IMR-90 (cell line): ENCODE results near the gene WFDC5. TPM values are rescaled to one million over a fixed set of nuclear protein-coding genes. Genes with fewer than 3 reads are reported as not detected.

ENCODE experiments used
- ATAC-seq: fragments of 200-7000 bp; cut with Tn5 transposase; 2 replicates; pipeline ENCODE4 v1.9.1; 2020; ENCODE audit warnings: low read depth, mild to moderate bottlenecking, moderate library complexity
- BruUV-seq: library from RNA; stranded (reverse); fragments of 400-500 nt; replicated peaks from 2 replicates; lab custom pipeline; 2021; lab: Mats Ljungman, UMichigan
- CTCF ChIA-PET: fragments of 300-600 bp; formaldehyde crosslinking; extraction: SDS; loops from one replicate; lab custom pipeline; 2021; ENCODE audit warnings: antibody characterized with exemption; lab: Yijun Ruan, JAX
- POLR2A ChIA-PET: fragments of 300-600 bp; sonication (Branson Sonifier 250); formaldehyde crosslinking; loops from one replicate; lab custom pipeline; 2022; ENCODE audit warnings: antibody characterized with exemption; ENCODE audit not compliant: unreplicated experiment; lab: Charles Lee
- DNase-seq: peaks from one replicate; pipeline ENCODE4 v3.0.0; 2013
- H2AFZ ChIP-seq: replicated peaks from 2 replicates; pipeline ENCODE3; 2013; ENCODE audit warnings: low read length, mild to moderate bottlenecking; ENCODE audit not compliant: poor library complexity
- H2AK5ac ChIP-seq: 2 replicates; pipeline ENCODE4 v1.6.1; 2013; ENCODE audit warnings: low read depth, low read length, inconsistent platforms
- H2AK9ac ChIP-seq: replicated peaks from 2 replicates; pipeline ENCODE3; 2013; ENCODE audit warnings: mild to moderate bottlenecking, low read depth, low read length, moderate library complexity; ENCODE audit not compliant: poor library complexity
- H2BK120ac ChIP-seq: 2 replicates; pipeline ENCODE4 v1.6.1; 2013; ENCODE audit warnings: low read depth, low read length, inconsistent platforms
- H2BK15ac ChIP-seq: 3 replicates; pipeline ENCODE4 v1.6.1; 2013; ENCODE audit warnings: low read depth, low read length, inconsistent platforms
- H2BK20ac ChIP-seq: 2 replicates; pipeline ENCODE4 v1.6.1; 2013; ENCODE audit warnings: low read depth, mild to moderate bottlenecking, inconsistent platforms, low read length, moderate library complexity
- H2BK5ac ChIP-seq: 2 replicates; pipeline ENCODE4 v1.6.1; 2013; ENCODE audit warnings: mild to moderate bottlenecking, low read depth, low read length, inconsistent platforms; ENCODE audit not compliant: poor library complexity, severe bottlenecking
- H3K14ac ChIP-seq: replicated peaks from 2 replicates; pipeline ENCODE4 v1.6.1; 2013; ENCODE audit warnings: low read depth, low read length, inconsistent platforms
- H3K18ac ChIP-seq: 2 replicates; pipeline ENCODE4 v1.6.1; 2013; ENCODE audit warnings: low read depth, low read length, control low read depth
- H3K23ac ChIP-seq: 2 replicates; pipeline ENCODE4 v1.6.1; 2013; ENCODE audit warnings: low read depth, low read length, inconsistent platforms
- H3K27ac ChIP-seq: 2 replicates; pipeline ENCODE4 v1.5.1; 2013; ENCODE audit warnings: mild to moderate bottlenecking, control low read depth, low read length; ENCODE audit not compliant: insufficient read depth
- H3K27me3 ChIP-seq: 2 replicates; pipeline ENCODE4 v1.6.1; 2013; ENCODE audit warnings: low read length; ENCODE audit not compliant: control insufficient read depth, insufficient read depth
- H3K36me3 ChIP-seq: 2 replicates; pipeline ENCODE4 v1.6.1; 2013; ENCODE audit warnings: low read length, mixed read lengths; ENCODE audit not compliant: control insufficient read depth, insufficient read depth
- H3K4ac ChIP-seq: 2 replicates; pipeline ENCODE4 v1.6.1; 2013; ENCODE audit warnings: low read depth, low read length, inconsistent platforms
- H3K4me1 ChIP-seq: 2 replicates; pipeline ENCODE4 v1.6.1; 2013; ENCODE audit warnings: low read length, mixed read lengths; ENCODE audit not compliant: control insufficient read depth, insufficient read depth
- H3K4me2 ChIP-seq: 2 replicates; pipeline ENCODE4 v1.6.1; 2013; ENCODE audit warnings: low read depth, mild to moderate bottlenecking, control low read depth, low read length, moderate library complexity
- H3K4me3 ChIP-seq: 2 replicates; pipeline ENCODE4 v1.5.1; 2013; ENCODE audit warnings: low read depth, mild to moderate bottlenecking, control low read depth, low read length, moderate library complexity; ENCODE audit not compliant: insufficient read depth
- H3K56ac ChIP-seq: 2 replicates; pipeline ENCODE4 v1.6.1; 2013; ENCODE audit warnings: low read length, inconsistent platforms; ENCODE audit not compliant: insufficient read depth; ENCODE audit errors: extremely low read depth
- H3K79me1 ChIP-seq, 2 experiments: 2 replicates each; pipeline ENCODE4 v1.6.1; 2013; ENCODE audit warnings: low read length in 2 of 2, inconsistent platforms in 1 of 2, low read depth in 1 of 2
- H3K9ac ChIP-seq: 2 replicates; pipeline ENCODE4 v1.6.1; 2013; ENCODE audit warnings: low read depth, low read length, control low read depth
- H3K9me1 ChIP-seq: 2 replicates; pipeline ENCODE4 v1.6.1; 2013; ENCODE audit warnings: low read length, inconsistent platforms; ENCODE audit not compliant: insufficient read depth
- H3K9me3 ChIP-seq: 2 replicates; pipeline ENCODE4 v1.6.1; 2013; ENCODE audit warnings: low read length; ENCODE audit not compliant: control insufficient read depth, insufficient read depth
- H4K20me1 ChIP-seq: 2 replicates; pipeline ENCODE4 v1.6.1; 2013; ENCODE audit warnings: low read length, inconsistent platforms; ENCODE audit not compliant: insufficient read depth
- H4K5ac ChIP-seq: 2 replicates; pipeline ENCODE4 v1.6.1; 2013; ENCODE audit warnings: mild to moderate bottlenecking, low read depth, low read length, control low read depth
- H4K8ac ChIP-seq, 2 experiments: 2 replicates each; pipeline ENCODE4 v1.6.1; 2013; ENCODE audit warnings: low read depth in 2 of 2, low read length in 2 of 2, control low read depth in 1 of 2, inconsistent platforms in 1 of 2
- H4K91ac ChIP-seq: 2 replicates; pipeline ENCODE4 v1.6.1; 2013; ENCODE audit warnings: low read depth, low read length, inconsistent platforms; ENCODE audit not compliant: insufficient read depth
- ELK1 ChIP-seq: fragments of 150-350 bp; IDR thresholded peaks from 2 replicates; pipeline ENCODE4 v1.6.1; 2016; ENCODE audit warnings: low read depth, mild to moderate bottlenecking, low read length, moderate library complexity, borderline replicate concordance
- WGBS, 2 experiments: methylation state at CpG; one replicate each; pipeline versions ENCODE4 v1.1.5 to v1.1.7; 2013; ENCODE audit warnings: missing lambda C conversion rate in 2 of 2; ENCODE audit not compliant: insufficient read length in 1 of 2; ENCODE audit errors: extremely low coverage in 2 of 2; 5-methylcytosine and 5-hydroxymethylcytosine counted together
- dilution Hi-C: fragments of 300-500 bp; cut with HindIII; formaldehyde crosslinking; loops from one replicate; pipeline ENCODE4 v1.14.3; 2018; ENCODE audit warnings: low sequenced_read_pairs; ENCODE audit not compliant: unreplicated experiment
- in situ Hi-C: fragments of 300-500 bp; cut with MboI; formaldehyde crosslinking; loops from 3 replicates; pipeline ENCODE4 v1.14.3; 2019; ENCODE audit warnings: low sequenced_read_pairs, inconsistent platforms, mixed read lengths
- intact Hi-C: fragments of 100-400 bp; cut with micrococcal nuclease; formaldehyde crosslinking; loops from 2 replicates; pipeline ENCODE4 v1.10.0; 2022
- polyA plus RNA-seq, 3 experiments: library from polyadenylated mRNA; depleted of rRNA; stranded (reverse); fragments of >200 nt; gene quantifications; 2 replicates each; pipeline ENCODE4 v1.2.3, GENCODE V29; 2012; ENCODE audit warnings: low replicate concordance in 1 of 3
- total RNA-seq: library from RNA; depleted of rRNA; stranded (reverse); fragments of >200 nt; gene quantifications from 2 replicates; pipeline ENCODE4 v1.2.3, GENCODE V29; 2012

The WFDC5 gene
- total and polyA plus RNA-seq, 2 of the 4 experiments (the other 2 are of a cell fraction): not detected

GRCh38 chr20:45153752-45154151, 38.8 kb upstream of the WFDC5 start:
- peaks cover 2% of the 10 kb centered on the region; the same call in 1 of the 2 replicates for H3K4me1 ChIP-seq
- POLR2A ChIA-PET: no interaction called here
- no peak overlapping the region for H3K4me2 ChIP-seq
- no peak overlapping the region for H2AK9ac ChIP-seq
- H2BK20ac ChIP-seq: no peak overlapping the region
- H3K36me3 ChIP-seq: no peaks in the 10 kb centered on the region
- no peaks in the 10 kb centered on the region for H3K79me1 ChIP-seq
- in situ Hi-C loops: no loop called here
- no peak overlapping the region for H3K4ac ChIP-seq
- no peak overlapping the region for H2BK120ac ChIP-seq
- no peak overlapping the region for H3K18ac ChIP-seq
- TF ChIP-seq ELK1: no peak
- H3K9me1 ChIP-seq: no peaks in the 10 kb centered on the region
- no peaks in the 10 kb centered on the region for H4K20me1 ChIP-seq
- CTCF ChIA-PET: no interaction called here
- intact Hi-C loops: no loop called here
- WGBS, 2 experiments: no CpG with 5 or more reads among the region's 1 CpG
- H2BK15ac ChIP-seq: no peak overlapping the region
- no peak for ATAC-seq
- H3K4me3 ChIP-seq: no peak overlapping the region
- no peak overlapping the region for H3K14ac ChIP-seq
- no peak overlapping the region for H3K9ac ChIP-seq
- peaks cover 7% of the 10 kb centered on the region for H3K27me3 ChIP-seq
- no TSS peak for BruUV-seq
- H2AK5ac ChIP-seq: no peak overlapping the region
- H4K5ac ChIP-seq: no peak overlapping the region
- no peak overlapping the region for H3K56ac ChIP-seq
- H4K91ac ChIP-seq: no peak overlapping the region
- dilution Hi-C loops: no loop called here
- no peaks in the 10 kb centered on the region for H3K9me3 ChIP-seq
- no peak overlapping the region for H3K23ac ChIP-seq
- H2BK5ac ChIP-seq: no peak overlapping the region
- DNase-seq: no peak
- H4K8ac ChIP-seq: no peak overlapping the region
- no peak overlapping the region for H2AFZ ChIP-seq
- H3K27ac ChIP-seq: no peak overlapping the region
